SK-MEL-5 (cell line): Measurements from ENCODE around the gene OCIAD2. TPM values are rescaled to one million over a fixed set of nuclear protein-coding genes. Genes with fewer than 3 reads are reported as not detected.
A peak's percentile ranks its signal among the peaks of the same experiment; 100 is the strongest.
"Not testable (repeated sequence)": the region's sequence is repeated elsewhere in the genome, so short reads cannot be mapped to it uniquely, and the experiment has no call there.

Experiments
- DNase-seq: peaks from one replicate; pipeline ENCODE4 v3.0.0-alpha.2; 2016; ENCODE audit warnings: low read depth, low spot score
- in situ Hi-C: cut with HindIII; loops from 2 replicates; pipeline ENCODE4 v1.10.0; 2016; ENCODE audit warnings: low sequenced_read_pairs, high pct_unique_total_duplicates, low pct_unique_long_range_greater_than_20kb
- polyA plus RNA-seq, 2 experiments: library from polyadenylated mRNA; depleted of rRNA; stranded (reverse); fragments of >200 nt; gene quantifications; 2 replicates each; pipeline ENCODE4 v1.2.3, GENCODE V29; 2015
- total RNA-seq: library from RNA; depleted of rRNA; stranded (reverse); fragments of >200 nt; shearing (Covaris generic); gene quantifications from 2 replicates; pipeline ENCODE4 v1.2.3, GENCODE V29; 2014; rRNA removed

Gene OCIAD2
- total RNA-seq, result 3.2 and 4.9 TPM in 2 replicates
- polyA plus RNA-seq (2015; cell fraction: cytosol; rRNA removed), result 5.8 and 7.1 TPM in 2 replicates
- 0.50 and 2.2 TPM in 2 replicates for polyA plus RNA-seq (2015; cell fraction: nucleus; rRNA removed)

DNA sequence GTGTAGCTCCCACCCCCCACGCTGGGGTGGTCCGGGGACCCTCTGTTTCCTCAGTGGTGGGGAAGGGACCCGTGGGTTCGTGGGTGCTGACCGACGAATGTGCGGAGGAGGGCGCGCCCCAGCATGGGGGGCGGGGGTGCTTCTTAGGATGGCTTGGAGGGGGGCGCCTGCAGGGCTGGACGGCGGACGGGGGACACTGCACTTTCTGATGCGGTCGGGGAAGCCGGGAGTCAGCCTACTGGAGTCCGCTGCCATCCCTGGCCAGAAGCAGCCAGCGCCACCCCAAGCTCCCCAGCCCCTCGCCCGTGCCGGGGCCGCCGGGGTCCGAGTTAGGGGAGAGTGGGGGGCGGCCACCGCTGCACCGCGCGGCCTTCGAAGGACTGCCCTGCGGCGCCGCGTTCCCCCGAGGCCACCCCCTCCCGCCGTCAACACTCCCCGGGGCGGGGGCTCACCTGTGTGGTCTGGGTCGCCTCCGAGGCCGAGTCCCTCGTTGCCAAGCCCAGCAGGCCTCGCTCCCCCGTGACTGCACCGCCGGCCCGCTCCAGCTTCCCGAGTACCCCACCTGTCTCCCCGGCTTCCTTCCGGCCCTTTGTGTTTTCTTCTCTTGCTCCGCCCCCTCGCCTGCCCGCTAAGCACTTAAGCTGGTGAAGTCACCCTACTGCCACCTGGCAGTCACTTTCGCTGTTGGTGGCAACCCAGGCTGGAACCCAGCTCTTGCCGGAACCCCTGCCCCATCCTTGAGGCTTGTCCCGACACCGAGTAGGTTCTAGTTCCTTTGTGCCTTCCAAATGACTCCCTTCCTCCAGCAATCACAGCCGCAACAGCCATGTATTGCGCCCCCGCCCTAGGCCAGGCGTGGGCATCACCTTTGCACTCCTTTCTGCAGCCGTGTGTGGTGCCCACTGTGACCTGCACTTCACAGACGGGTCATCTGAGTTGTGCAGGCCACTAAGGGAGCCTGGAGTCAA, at the start of gene OCIAD2:
Gene OCIAD2, minus strand, starts transcription at position 569 of the 968 bp plus-strand sequence. CDS start 2,225 bp downstream, outside the sequence.
- no peak for DNase-seq
- in situ Hi-C loops, result no loop called here

DNA sequence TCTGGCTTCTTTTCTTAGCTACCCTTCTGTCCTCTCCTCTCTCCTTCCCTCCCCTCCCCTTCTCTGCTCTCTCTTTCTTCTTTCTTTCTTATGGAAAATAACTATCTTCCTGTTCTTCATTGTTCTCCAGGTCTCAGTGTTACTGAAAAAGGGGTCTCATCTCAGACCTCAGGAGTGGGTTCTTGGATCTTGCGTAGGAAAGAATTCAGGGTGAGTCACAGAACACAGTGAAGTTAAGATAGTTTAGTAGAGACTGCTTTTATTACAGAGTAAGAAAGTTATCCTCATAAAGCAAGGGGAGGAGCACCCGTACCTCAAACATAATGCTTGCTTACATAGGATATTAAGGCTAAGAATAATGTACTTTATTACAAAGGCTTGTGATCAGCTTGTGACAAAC, 47.7 kb upstream of the OCIAD2 start:
- in situ Hi-C loops, result no loop called here
- peak; percentile 39 for DNase-seq

DNA sequence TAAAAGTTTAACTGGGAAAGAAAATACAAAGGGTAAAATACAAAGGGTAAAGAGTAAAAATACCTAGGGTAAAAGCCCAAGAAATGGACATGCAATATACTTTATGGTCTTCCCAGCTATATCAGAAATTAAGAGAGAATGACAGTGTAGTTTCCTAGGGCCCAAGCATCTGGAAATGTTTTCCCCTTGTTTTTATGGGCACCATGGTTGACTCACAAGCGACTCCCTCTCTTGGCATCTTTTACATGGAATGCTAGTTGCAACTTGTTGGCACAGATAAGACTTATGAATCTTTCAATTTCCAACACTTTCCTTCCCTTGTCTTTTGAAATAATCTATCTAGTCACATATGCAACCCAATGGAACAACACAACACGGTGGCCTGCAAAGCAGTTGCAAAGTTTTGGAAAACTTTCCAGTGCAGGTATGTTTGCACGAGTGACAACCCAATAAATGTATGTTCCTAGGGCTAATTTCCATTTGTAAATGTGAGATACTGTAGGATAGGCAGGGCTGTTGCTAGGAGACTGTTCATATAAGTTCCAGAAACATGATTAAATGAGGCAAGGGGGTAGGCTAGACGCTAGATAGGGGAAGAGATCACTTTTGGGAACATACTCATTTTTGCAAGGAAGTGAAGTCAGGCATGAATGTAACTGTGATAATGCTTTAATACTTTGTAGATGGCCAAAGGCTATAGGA, 43.1 kb upstream of the OCIAD2 start:
- in situ Hi-C loops, result no loop called here
- DNase-seq, result no peak

GRCh38 chr4:48949086-48949485, 42.5 kb upstream of the OCIAD2 start:
- DNase-seq, result no peak
- in situ Hi-C loops, result no loop called here

DNA sequence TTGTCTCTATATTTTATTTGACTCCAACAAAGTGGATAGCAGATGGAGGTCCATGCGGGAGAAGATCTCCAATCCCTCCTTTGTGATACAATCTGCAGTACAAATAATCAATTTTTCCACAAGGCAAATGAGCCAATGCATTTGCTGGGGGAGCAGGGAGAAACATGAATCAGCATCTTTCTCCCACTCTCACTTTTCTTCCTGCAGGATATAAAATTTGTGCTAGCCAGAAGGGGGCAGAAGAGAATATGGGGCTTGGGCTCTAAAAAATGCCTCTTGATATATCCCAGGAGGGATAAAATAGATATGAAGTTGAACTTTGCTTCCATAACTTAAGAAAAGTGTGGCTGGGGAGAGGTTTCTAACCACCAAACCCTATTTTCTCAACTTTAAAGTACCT, 41.2 kb upstream of the OCIAD2 start:
- DNase-seq, result peak; percentile 22
- in situ Hi-C loops, result no loop called here

GRCh38 chr4:48945981-48946380, 39.4 kb upstream of the OCIAD2 start:
- no peak for DNase-seq
- in situ Hi-C loops, result no loop called here

DNA sequence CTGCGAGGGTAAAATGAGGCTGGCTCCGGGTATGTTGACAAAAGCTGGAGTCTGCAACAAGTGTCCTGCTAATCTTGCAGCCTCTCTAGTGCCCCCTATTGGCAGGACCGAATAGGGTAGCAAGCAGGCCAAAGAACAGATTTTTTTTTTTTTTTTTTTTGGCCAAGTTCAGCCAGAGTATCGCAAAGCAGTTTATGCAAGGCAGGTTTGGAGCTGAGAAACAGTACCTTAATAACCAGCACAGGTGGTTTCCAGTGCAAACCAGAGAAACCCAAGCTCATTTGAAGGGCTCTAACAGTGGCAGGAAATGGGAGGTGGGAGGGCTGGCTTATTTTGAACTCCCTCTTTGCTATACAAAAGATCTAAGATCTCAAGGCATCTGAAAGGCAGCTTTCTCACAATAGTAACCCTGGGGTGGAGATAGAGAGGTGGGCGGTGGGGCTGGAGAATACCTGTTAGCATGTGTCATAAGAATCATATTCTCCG, 38.2 kb upstream of the OCIAD2 start:
- DNase-seq, result peak; percentile 65

GRCh38 chr4:48944252-48944651, 37.7 kb upstream of the OCIAD2 start:
- in situ Hi-C loops, result no loop called here
- peak; percentile 50 for DNase-seq

More for the DNA sequence above, 38.2 kb upstream of the OCIAD2 start:
- in situ Hi-C loops, result no loop called here

- in situ Hi-C loops, result no loop called here
- DNase-seq, result peak; percentile 47
Measured at GRCh38 chr4:48943387-48943786, 36.8 kb upstream of the OCIAD2 start.

- no peak for DNase-seq
- in situ Hi-C loops, result no loop called here
Measured at GRCh38 chr4:48939785-48940184, 33.2 kb upstream of the OCIAD2 start.

GRCh38 chr4:48938831-48939230, 32.3 kb upstream of the OCIAD2 start:
- in situ Hi-C loops, result no loop called here
- DNase-seq, result no peak

GRCh38 chr4:48937033-48937432, 30.5 kb upstream of the OCIAD2 start:
- in situ Hi-C loops, result no loop called here
- no peak for DNase-seq

DNA sequence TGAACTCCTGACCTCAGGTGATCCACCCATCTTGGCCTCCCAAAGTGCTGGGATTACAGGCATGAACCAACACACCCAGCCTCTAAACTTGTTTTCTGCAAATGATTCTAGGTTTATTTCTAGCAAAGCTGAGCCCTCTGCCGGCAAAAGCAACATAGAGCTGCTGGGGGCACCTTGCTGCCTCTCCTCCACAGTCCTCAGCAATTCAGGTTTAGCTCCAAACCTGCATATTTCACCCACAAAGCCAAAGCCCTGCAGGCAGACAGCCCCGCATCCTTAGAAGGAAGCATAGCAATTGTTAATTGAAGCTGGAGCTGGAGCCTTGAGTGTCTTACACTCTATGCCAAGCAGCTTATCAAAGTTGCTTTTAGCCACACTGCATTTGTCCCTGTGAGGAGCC, 24.9 kb upstream of the OCIAD2 start:
- DNase-seq, result peak; percentile 46
- in situ Hi-C loops, result no loop called here

DNA sequence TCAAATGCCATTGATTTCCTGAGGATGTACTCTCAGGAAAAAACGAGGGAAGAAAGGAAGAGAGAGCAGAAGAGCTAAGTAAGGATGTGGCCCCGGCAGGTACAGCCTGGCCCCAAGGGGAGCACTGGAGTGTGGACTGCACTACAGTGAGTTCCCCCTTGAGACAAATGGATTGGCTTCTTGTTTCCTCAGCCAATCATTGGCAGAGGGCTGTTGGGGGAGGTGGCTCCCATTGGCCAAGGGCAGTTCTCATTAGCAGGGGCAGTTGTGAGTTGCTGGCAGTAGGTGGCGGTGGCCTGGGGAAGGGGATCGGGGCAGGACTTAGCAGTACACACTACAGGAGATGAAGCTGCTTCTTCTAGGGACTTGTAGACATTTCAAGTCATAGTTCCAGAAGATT, 24.1 kb upstream of the OCIAD2 start:
- DNase-seq, result peak; percentile 44
- in situ Hi-C loops, result no loop called here

DNA sequence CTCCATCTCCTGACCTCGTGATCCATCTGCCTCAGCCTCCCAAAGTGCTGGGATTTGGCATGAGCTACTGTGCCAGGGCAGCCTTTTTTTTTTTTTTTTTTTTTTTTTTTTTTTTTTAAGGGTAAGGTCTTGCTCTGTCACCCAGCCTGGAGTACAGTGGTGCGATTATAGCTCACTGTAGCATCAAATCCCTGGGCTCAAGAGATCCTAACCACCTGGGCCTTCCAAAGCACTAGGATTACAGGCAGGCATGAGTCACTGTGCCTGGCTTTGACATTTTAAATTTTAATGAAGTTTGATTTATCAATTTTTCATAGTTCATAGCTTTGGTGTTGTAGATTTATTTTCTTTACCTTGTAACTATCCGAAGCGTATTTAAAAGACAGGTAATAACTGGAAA, 17.8 kb upstream of the OCIAD2 start:
- in situ Hi-C loops, result no loop called here
- no peak for DNase-seq

DNA sequence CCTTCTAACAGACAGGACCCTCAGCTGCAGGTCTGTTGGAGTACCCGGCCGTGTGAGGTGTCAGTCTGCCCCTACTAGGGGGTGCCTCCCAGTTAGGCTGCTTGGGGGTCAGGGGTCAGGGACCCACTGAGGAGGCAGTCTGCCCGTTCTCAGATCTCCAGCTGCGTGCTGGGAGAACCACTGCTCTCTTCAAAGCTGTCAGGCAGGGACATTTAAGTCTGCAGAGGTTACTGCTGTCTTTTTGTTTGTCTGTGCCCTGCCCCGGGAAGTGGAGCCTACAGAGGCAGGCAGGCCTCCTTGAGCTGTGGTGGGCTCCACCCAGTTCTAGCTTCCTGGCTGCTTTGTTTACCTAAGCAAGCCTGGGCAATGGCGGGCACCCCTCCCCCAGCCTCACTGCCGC, 16.5 kb upstream of the OCIAD2 start:
- DNase-seq, in situ Hi-C loops: not testable (repeated sequence)

DNA sequence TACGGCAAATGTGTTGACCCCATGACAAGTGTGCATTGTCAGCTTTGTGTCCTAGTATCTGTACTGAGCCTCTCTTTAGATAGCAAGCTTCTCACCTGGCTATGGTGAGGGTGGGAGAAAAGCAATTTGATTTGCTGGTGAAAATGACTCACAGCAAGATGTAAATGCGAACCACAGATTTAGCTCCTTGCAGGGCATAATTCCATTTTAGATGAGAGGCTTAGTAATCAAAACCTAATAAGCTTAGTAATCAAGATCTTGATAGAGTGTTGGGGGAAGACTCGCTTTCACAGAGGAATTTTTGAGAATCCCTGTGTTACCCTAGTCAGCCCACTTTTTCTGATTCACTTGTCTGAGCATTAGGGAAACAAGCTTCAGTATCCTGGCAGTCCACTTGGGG, 7.7 kb upstream of the OCIAD2 start:
- no peak for DNase-seq
- in situ Hi-C loops, result no loop called here

DNA sequence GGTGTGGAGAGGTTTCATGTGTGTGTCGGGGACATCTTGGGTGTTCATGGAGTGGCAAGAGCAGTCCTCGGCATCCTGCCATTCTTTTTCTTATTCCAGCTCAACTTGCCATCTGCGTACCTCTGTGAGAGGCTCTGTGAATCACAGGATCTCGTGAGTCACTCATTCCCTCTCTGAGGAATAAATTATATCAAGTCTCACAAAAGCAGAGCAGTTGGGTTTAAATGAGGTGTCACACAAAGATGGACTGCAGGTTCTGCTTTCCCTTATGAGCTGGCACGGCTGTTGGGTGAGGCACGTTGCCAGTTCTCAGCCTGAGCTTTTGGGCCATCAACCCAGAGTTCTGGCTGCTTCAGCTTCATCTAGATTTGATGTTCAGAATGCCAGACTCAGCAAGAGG, 6.8 kb upstream of the OCIAD2 start:
- DNase-seq, result no peak
- in situ Hi-C loops, result no loop called here
